Measurements from ENCODE around the gene NDUFS4.

DNA sequence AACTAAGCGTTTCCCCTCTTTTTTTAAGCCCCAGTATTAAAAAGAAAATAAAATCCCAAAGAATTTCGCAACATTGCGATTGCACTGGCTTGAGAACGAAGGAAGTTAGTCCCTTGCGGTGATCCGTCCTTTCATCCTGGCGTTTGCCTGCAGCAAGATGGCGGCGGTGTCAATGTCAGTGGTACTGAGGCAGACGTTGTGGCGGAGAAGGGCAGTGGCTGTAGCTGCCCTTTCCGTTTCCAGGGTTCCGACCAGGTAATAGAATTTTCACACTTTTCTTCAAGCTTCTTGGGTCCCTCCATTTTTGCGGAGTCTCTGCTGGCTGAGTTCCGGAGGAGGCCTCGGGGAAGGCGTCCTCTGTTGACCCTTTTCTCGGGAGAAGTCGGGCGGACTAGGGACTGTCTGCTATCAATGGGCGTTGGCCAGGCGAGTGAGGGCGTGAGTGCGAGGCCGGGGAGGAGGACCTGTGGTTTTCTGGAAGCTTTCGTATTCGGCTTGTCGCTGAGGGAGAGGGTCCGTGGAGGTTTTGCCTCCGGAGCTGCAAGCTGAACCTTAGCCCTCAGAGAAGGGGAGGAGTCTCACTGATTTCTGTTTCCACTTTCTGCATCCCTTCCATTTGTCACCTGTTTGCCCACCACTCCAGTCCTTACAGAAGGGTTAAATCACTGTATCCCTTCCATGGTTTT lies at the start of gene NDUFS4:
- TF ChIP-seq MAFK (IDR thresholded peaks at IDR 0.05; ENCODE audit: low read depth, low read length) = no peak
- TF ChIP-seq, protein P1, sequence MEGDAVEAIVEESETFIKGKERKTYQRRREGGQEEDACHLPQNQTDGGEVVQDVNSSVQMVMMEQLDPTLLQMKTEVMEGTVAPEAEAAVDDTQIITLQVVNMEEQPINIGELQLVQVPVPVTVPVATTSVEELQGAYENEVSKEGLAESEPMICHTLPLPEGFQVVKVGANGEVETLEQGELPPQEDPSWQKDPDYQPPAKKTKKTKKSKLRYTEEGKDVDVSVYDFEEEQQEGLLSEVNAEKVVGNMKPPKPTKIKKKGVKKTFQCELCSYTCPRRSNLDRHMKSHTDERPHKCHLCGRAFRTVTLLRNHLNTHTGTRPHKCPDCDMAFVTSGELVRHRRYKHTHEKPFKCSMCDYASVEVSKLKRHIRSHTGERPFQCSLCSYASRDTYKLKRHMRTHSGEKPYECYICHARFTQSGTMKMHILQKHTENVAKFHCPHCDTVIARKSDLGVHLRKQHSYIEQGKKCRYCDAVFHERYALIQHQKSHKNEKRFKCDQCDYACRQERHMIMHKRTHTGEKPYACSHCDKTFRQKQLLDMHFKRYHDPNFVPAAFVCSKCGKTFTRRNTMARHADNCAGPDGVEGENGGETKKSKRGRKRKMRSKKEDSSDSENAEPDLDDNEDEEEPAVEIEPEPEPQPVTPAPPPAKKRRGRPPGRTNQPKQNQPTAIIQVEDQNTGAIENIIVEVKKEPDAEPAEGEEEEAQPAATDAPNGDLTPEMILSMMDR (conservative IDR thresholded peaks at IDR 0.05; ENCODE audit: low read depth, low read length) = peak; percentile 8; the same call in 1 of the 2 replicates
- TF ChIP-seq RAD21 (IDR thresholded peaks at IDR 0.05; ENCODE audit: low read length) = no peak
